Endometrial microvascular endothelial cells (primary cell): Measurements from ENCODE around the gene SIGLEC11. TPM values are rescaled to one million over a fixed set of nuclear protein-coding genes. Genes with fewer than 3 reads are reported as not detected.

Experiments
- in situ Hi-C: cut with HindIII; loops from 2 replicates; pipeline ENCODE4 v1.10.0; 2017; ENCODE audit warnings: low sequenced_read_pairs, low pct_unique_long_range_greater_than_20kb; ENCODE audit errors: inconsistent ontology term
- total RNA-seq: library from RNA; depleted of rRNA; stranded (reverse); fragments of >200 nt; gene quantifications from one replicate; pipeline ENCODE4 v1.2.3, GENCODE V29; 2015; ENCODE audit errors: inconsistent ontology term

Gene SIGLEC11
- total RNA-seq, 1 donor from 2014 or later = not detected

DNA sequence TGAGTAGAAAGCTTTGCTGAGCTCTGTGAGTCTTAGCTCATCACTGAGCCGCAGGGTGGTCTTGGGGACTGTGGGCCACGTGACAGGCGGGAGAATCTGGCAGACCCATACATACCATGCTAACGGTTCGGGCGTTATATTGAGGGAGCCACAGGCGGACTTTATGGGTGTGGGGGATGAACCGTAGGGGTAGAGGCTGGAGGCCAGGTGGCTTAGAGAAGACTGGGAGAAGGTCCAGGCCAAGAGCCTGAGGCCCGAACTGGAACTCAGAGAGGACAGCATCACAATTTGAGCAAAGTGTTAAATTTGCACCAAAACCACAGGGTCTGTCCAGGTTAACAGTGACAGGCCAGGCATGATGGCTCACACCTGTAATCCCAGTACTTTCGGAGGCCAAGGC lies 47.3 kb downstream of the SIGLEC11 start:
- in situ Hi-C loops = no loop called here

DNA sequence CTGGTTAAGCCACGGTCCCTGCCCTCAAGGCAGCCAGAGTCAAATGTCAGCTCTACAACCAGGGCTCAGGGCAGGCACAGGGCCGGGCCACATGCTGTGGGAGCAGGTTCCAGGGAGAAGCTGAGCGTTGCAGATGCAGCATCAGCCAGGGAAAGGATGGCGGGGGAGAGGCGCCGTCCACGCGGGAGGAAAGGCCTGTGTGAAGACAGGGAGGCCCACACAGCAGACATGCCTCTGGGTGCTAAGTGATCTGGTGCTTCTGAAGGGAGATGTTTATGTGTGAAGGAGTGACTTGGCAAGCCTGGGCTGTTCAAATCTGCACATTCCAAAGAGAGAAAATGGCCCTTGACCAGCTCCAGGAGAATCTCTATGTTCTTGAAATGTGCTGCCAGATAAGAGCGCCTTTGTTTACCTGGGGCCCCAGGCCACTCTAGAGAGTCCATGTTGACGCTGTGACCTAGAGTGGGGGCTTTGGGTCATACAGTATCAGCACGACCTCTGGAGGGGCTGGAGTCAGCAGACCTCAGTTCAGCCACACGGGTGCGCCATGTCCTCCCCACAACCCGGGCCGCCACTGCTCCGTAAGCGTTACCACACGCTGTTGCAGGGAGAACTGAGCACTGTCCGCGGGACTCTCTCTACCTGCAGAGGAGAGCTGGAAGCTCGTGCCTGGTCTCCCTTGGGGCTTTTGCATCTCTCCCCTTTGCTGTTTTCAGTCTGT lies 47.8 kb downstream of the SIGLEC11 start:
- in situ Hi-C loops = no loop called here

DNA sequence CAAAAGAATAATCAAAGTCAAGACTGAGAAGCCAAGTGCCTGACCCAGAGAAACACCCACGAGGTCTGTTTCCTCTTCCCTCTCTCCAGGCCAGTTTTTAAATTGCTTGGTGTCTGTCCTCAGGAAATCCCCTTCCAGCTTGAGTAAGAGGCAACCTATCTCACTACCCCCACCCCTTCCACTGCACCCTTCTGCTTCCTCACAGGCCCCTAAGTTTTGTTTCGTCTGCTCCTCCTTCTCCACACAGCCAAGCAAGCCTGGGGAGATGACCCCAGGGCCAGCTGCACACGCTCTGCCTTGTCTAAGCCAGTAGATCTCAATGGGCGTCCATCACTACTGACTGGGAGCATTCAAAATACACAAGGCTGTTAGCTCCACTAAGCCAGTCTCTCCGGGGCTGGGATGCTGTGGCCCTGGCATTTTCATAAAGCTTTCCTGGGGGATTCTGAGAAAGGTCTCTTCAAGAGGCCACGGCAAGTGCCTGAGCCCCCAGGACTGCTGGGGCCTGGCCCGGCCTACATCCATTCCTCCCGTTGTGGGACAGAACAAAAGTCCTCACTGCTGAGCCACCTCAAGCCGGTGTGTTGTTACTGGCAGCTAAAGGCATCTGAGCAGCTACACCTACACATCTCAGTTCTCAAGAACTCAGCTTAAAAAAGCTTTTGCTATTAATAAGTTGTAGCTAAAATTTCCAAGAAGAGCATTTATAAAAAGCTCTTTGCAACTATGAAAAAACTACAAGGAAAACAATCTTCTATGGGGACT lies 49.4 kb downstream of the SIGLEC11 start:
- in situ Hi-C loops = no loop called here

DNA sequence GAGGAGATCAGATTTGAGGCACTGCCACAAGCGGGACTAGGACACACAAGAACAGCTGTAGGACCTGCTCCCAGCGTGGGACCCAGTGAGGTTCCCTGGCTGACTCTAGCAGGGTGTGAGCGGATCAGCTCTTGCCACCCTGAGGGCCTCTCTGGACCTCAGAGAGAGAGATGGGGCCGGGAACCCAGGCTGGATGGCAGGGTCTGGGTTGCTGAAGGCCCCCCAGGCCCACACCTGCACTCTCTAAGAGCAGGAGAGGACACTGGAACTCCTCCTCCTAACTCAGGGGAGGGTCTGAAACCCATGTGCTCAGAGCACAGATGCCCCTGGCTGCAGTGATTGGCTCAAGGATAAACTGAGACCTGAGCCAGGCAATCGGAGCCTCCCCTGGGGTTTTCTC lies 50.8 kb downstream of the SIGLEC11 start:
- in situ Hi-C loops = no loop called here

DNA sequence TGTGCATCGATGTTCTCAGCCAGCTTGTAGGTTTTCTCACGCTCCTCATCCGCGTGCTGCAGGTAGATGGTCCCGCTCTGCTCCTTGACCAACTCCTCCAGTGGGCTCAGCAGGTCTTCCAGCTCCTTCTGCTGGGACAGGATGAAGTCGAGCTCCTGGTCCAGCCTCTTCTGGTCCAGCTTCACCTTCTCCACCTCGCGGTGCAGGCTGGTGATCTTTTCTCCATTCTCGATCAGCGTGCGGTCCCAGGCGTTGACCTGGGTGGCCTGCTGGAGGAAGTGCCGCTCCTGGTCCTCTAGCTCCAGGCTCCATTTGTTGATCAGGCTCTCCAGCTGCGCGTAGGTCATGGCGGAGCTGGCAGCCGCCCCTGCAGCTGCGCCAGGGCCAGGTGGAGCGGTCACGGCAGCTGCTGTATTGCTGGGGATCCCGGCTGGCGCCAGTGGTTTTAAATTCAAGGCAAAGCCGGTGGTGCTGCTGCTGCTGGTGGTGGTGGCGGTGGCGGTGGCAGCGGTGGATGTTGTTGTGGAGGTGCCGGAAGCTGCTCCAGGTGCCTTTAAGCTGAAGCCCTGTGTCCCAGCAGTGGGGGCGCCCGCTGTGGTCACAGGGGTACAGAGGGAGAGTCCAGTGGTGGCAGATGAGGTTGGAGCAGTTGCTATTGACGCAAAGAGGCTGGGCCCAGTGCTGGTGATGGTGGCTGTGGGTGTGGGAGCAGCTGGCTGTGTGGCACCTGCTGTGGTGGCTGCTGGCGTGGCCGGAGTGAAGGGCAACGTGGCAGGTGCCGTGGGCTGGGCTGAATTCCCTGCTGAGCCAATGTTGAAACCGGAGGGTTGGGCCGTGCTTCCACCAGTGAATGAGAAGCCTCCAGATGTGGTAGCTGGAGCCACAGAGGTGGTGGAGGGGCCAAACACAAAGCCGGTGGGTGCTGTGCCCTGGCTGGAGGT lies 52.2 kb downstream of the SIGLEC11 start:
- in situ Hi-C loops = no loop called here

DNA sequence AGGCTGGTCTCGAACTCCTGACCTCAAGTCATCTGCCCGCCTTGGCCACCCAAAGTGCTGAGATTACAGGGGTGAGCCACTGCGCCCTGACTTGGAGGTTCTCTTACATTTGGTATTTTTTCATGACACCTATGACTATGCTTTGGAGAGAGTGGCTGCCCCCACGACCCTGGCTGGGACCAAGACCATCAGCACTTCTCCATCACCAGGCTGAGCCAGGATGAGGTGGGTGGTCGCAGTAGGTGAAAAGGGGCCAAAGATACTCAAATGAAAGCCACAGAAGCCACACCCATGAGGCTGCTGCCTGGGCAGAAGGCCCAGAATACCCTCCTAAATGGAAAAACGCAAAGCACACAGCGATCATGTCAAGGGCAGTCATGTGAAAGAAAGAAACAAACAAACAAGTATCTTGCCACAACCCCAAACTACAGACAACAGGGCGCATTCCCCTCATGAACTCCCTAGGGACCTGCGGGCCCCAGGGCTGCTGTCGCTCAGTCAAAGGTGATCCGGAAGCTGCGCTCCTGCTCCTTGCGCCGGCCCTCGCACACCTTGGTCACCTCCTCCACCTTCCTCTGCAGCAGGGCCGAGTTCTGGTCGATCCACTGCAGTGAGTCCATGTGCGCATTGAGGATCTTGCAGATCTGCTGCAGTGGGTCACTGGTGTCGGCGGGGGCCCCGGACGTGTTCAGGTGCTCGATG lies 53.1 kb downstream of the SIGLEC11 start:
- in situ Hi-C loops = no loop called here

DNA sequence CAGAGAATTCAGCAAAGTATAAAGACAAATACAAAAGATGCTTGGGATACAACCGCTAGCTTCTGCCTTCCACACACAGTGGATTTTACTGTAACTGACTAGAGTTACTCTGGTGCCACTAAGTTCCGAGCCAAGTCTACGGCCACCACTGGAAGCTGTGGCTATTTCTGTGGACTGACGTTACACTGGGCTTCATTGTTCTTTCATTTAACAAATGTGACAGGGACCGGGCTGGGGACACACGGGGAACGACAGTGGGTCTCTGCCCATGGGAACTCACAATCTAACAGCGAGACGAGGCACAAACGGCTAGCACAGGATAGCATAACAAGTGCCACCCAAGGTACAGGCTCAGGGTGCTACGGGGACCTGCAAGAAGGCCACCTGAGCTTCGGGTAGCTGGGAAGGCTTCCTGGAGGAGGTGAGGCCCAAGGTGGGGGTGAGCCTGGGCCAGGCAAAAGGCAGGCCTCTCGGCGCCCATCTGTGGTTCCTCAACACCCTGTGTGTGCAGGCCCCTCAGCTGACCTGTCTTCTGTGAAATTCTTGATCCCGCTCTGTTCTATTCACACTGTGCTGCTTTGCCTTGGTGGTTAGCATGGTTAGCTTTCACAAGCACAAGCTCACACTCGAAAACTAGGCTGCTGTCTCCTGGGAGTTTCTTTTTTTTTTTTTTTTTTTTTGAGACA lies 54.0 kb downstream of the SIGLEC11 start:
- in situ Hi-C loops = no loop called here

DNA sequence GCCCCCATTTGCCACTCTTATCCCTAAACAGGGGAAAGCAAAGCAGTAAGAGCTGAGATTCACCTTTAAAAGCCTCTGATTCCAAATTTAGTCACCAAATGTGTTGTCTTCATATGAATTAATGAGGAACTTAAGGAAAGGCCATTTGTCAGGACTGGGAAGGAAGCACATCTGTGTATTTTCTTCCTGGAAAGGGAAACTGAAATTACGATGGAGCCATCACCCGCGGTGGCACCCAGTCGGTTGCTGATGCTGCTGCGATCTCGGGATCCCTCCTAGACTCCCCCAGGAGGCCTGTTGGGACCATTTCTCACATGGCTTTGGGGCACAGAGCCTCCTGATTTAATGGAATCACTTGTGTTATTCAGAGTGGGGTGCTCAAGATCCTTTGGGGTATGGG lies 56.8 kb downstream of the SIGLEC11 start:
- in situ Hi-C loops = no loop called here

Other genes with a start within 250 kb of the SIGLEC11 start
- not detected for gene TSKS, start 197.9 kb downstream of the SIGLEC11 start, total RNA-seq
- gene AP2A1, start 194.2 kb downstream of the SIGLEC11 start, total RNA-seq = 125 TPM
- 10.6 TPM for gene FUZ, start 147.9 kb downstream of the SIGLEC11 start, total RNA-seq
- 31.7 TPM for gene MED25, start 142.9 kb downstream of the SIGLEC11 start, total RNA-seq
- 59.8 TPM for gene PTOV1, start 110.0 kb downstream of the SIGLEC11 start, total RNA-seq
- 50.6 TPM for gene PNKP, start 93.6 kb downstream of the SIGLEC11 start, total RNA-seq
- gene AKT1S1, start 83.8 kb downstream of the SIGLEC11 start, total RNA-seq = 23.1 TPM
- gene TBC1D17, start 83.5 kb downstream of the SIGLEC11 start, total RNA-seq = 12.6 TPM
- gene IL4I1, start 64.3 kb downstream of the SIGLEC11 start, total RNA-seq = 1.2 TPM
- gene ATF5, start 32.0 kb downstream of the SIGLEC11 start, total RNA-seq = 26.7 TPM
- 87.8 TPM for gene NUP62, start 31.7 kb downstream of the SIGLEC11 start, total RNA-seq
- 44.6 TPM for gene VRK3, start 64.2 kb upstream of the SIGLEC11 start, total RNA-seq
- 8.0 TPM for gene ZNF473, start 64.8 kb upstream of the SIGLEC11 start, total RNA-seq
- not detected for gene IZUMO2, start 202.1 kb upstream of the SIGLEC11 start, total RNA-seq
- not detected for gene MYH14, start 242.4 kb upstream of the SIGLEC11 start, total RNA-seq